Hematopoietic multipotent progenitor cell (in vitro differentiated cells): Measurements from ENCODE around the gene RPS26. TPM values are rescaled to one million over a fixed set of nuclear protein-coding genes. Genes with fewer than 3 reads are reported as not detected.
"Not testable (repeated sequence)": the region's sequence is repeated elsewhere in the genome, so short reads cannot be mapped to it uniquely, and the experiment has no call there.

ENCODE experiments used
- DNase-seq, 3 donors: peaks; one replicate each; pipeline ENCODE4 v3.0.0-alpha.2; 2011 to 2015; ENCODE audit warnings: low read depth in 2 of 3, low spot score in 2 of 3
- total RNA-seq: library from RNA; depleted of rRNA; stranded (reverse); fragments of >200 nt; gene quantifications from one replicate; pipeline ENCODE4 v1.2.3, GENCODE V29; 2012

Gene RPS26
- total RNA-seq = 168 TPM

- peak; percentile 93 to 100 (median 99) for DNase-seq
Measured at GRCh38 chr12:56041552-56042429, at the start of gene RPS26. TSS of gene RPS26 (plus strand) at chr12:56041918. CDS start at chr12:56042167, 249 bp downstream.

GRCh38 chr12:55993230-55993853, 48.4 kb upstream of the RPS26 start:
- DNase-seq = no peak

- no peak for DNase-seq
Measured at GRCh38 chr12:55995366-55995765, 46.4 kb upstream of the RPS26 start.

GRCh38 chr12:55996201-55996714, 45.5 kb upstream of the RPS26 start:
- peak; percentile 53 to 87 (median 72) for DNase-seq

GRCh38 chr12:55996715-55997534, 44.8 kb upstream of the RPS26 start, which contains the start of gene SUOX:
TSS of gene SUOX (plus strand) at chr12:55997276. CDS start at chr12:56002222, 4,946 bp downstream.
- DNase-seq = peak in 2 of 3 donors; percentile 83 to 92

GRCh38 chr12:55997535-55997859, 44.2 kb upstream of the RPS26 start:
- DNase-seq = no peak

- not testable (repeated sequence) for DNase-seq
Measured at GRCh38 chr12:55999522-55999921, 42.2 kb upstream of the RPS26 start.

GRCh38 chr12:55999999-56000540, 41.6 kb upstream of the RPS26 start:
- DNase-seq = not testable (repeated sequence)

- DNase-seq = no peak
Measured at GRCh38 chr12:56001487-56002100, 40.1 kb upstream of the RPS26 start.

GRCh38 chr12:56003376-56003775, 38.3 kb upstream of the RPS26 start:
- DNase-seq = not testable (repeated sequence)

- DNase-seq = no peak
Measured at GRCh38 chr12:56004211-56004610, 37.5 kb upstream of the RPS26 start.

- DNase-seq = peak in 2 of 3 donors; percentile 37 to 54
Measured at GRCh38 chr12:56007564-56008559, 33.9 kb upstream of the RPS26 start.

- DNase-seq = no peak
Measured at GRCh38 chr12:56010111-56010570, 31.6 kb upstream of the RPS26 start.

GRCh38 chr12:56011509-56012090, 30.1 kb upstream of the RPS26 start:
- no peak for DNase-seq

GRCh38 chr12:56013482-56013881, 28.2 kb upstream of the RPS26 start:
- no peak for DNase-seq

GRCh38 chr12:56014205-56014604, 27.5 kb upstream of the RPS26 start:
- DNase-seq = no peak

GRCh38 chr12:56017181-56017580, 24.5 kb upstream of the RPS26 start:
- DNase-seq = no peak

GRCh38 chr12:56018356-56018755, 23.4 kb upstream of the RPS26 start:
- no peak for DNase-seq
